BE2C (cell line): ENCODE results near the gene BICD2.

Experiments used
- DNase-seq: peaks from one replicate; pipeline ENCODE4 v3.0.0-alpha.2; 2020
- H3K27me3 ChIP-seq: fragments of 250-450 bp; sonication (Bioruptor Pico); 2 replicates; pipeline ENCODE4 v1.5.1; 2020; ENCODE audit warnings: mild to moderate bottlenecking
- H3K36me3 ChIP-seq: fragments of 250-450 bp; sonication (Bioruptor Pico); 2 replicates; pipeline ENCODE4 v1.5.1; 2020; ENCODE audit warnings: mild to moderate bottlenecking
- H3K4me1 ChIP-seq: fragments of 250-450 bp; sonication (Bioruptor Pico); 2 replicates; pipeline ENCODE4 v1.5.1; 2020
- H3K4me3 ChIP-seq: 2 replicates; pipeline ENCODE4 v1.5.1; 2011; ENCODE audit warnings: low read depth, low read length
- H3K9me3 ChIP-seq: fragments of 250-450 bp; sonication (Bioruptor Pico); 2 replicates; pipeline ENCODE4 v1.5.1; 2020
- CTCF ChIP-seq: IDR thresholded peaks from 2 replicates; pipeline ENCODE4 v1.5.1; 2012; ENCODE audit warnings: mild to moderate bottlenecking, low read depth, low read length

The BICD2 gene

DNA sequence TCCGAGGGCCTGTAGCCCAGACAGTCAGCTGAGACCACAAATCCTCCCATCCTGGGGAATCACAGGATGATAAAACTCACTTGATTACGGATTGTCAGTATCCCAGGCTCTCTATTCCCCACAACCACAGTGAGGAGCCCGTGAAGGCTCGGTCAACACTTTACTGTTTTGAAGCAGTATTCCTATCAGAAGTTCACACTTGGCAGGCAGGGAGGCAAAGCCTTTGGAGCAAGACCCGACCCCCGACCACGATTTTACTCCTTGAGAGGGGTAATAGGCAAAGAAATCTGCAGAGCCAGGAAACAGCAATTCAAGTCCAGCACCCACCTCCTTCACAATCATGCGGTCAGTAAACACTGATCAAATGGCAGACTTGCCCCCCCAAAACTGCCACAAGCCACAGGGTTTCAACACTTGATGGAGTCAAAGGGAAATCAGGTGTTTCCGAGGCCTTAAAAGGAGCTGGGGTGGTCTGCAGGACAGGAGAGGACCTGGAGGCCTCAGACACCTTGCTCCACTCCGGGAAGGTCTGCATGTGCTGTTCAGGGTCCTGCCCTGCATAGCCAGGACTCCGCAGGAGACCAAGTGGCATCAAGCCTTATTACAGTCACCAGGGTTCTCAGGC lies 25.2 kb downstream of the BICD2 start:
- no peaks in the 10 kb centered on the region for H3K36me3 ChIP-seq
- no peaks in the 10 kb centered on the region for H3K27me3 ChIP-seq
- no peak for DNase-seq
- peaks cover 20% of the 10 kb centered on the region for H3K4me1 ChIP-seq
- H3K9me3 ChIP-seq = no peaks in the 10 kb centered on the region
- TF ChIP-seq CTCF = no peak
- H3K4me3 ChIP-seq = no peak overlapping the region

DNA sequence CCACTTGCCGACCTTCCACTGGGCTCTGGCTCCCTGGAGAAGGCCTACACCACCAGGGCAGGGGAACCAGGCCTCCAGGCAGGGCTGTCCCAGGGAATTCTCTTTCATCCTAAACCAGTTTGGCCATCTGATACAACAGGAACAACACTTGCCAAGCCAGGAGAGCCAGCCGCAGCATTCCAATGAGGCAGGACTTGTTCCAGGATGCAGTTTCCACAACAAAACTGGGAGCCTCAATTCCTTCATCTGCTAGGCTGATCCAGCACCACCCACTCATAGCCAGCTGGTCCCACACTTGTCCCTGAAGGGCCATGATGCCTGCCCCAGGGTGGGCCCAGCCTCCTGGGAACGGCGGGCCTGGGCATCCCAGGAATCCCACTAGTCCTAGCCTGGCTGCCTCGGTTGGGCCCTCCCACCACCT lies 26.0 kb downstream of the BICD2 start:
- no peaks in the 10 kb centered on the region for H3K9me3 ChIP-seq
- H3K4me1 ChIP-seq = peaks cover 20% of the 10 kb centered on the region
- no peak for TF ChIP-seq CTCF
- no peaks in the 10 kb centered on the region for H3K27me3 ChIP-seq
- no peaks in the 10 kb centered on the region for H3K36me3 ChIP-seq
- no peak for DNase-seq
- H3K4me3 ChIP-seq = no peak overlapping the region

- H3K4me1 ChIP-seq = peaks cover 20% of the 10 kb centered on the region
- H3K9me3 ChIP-seq = no peaks in the 10 kb centered on the region
- TF ChIP-seq CTCF = no peak
- no peaks in the 10 kb centered on the region for H3K36me3 ChIP-seq
- H3K27me3 ChIP-seq = no peaks in the 10 kb centered on the region
- H3K4me3 ChIP-seq = no peak overlapping the region
- DNase-seq = no peak
Observed at GRCh38 chr9:92737611-92738299, 26.9 kb downstream of the BICD2 start.

DNA sequence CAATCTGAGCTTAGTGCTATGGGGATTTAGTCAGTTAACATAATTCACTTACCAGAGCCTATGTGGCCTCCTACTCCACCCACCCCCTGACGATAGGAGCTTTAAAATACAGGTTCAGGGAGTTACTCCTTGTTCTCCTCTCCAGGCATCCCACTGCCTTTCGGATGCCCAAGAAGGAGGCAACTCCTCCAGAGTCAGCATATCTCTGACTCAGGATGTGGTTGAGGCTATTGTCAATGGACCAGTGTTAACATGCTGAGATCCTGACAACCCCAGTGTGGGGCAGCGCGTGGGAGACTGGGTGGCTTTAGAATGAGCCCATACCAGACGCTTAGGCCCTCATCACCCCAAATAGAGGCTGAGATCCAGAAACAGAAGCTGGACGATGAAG lies 27.4 kb downstream of the BICD2 start:
- H3K4me1 ChIP-seq = peaks cover 20% of the 10 kb centered on the region
- no peak for DNase-seq
- no peaks in the 10 kb centered on the region for H3K36me3 ChIP-seq
- TF ChIP-seq CTCF = no peak
- no peaks in the 10 kb centered on the region for H3K27me3 ChIP-seq
- no peak overlapping the region for H3K4me3 ChIP-seq
- no peaks in the 10 kb centered on the region for H3K9me3 ChIP-seq

- no peak for DNase-seq
- no peak for TF ChIP-seq CTCF
- H3K4me1 ChIP-seq = peaks cover 20% of the 10 kb centered on the region
Observed at GRCh38 chr9:92736563-92737215, 27.9 kb downstream of the BICD2 start.

More at GRCh38 chr9:92736563-92737215, 27.9 kb downstream of the BICD2 start:
- no peak overlapping the region for H3K4me3 ChIP-seq
- H3K9me3 ChIP-seq = no peaks in the 10 kb centered on the region
- H3K27me3 ChIP-seq = no peaks in the 10 kb centered on the region
- H3K36me3 ChIP-seq = no peaks in the 10 kb centered on the region
